Measurements from ENCODE around the gene ELP6.

ELP6 gene

DNA sequence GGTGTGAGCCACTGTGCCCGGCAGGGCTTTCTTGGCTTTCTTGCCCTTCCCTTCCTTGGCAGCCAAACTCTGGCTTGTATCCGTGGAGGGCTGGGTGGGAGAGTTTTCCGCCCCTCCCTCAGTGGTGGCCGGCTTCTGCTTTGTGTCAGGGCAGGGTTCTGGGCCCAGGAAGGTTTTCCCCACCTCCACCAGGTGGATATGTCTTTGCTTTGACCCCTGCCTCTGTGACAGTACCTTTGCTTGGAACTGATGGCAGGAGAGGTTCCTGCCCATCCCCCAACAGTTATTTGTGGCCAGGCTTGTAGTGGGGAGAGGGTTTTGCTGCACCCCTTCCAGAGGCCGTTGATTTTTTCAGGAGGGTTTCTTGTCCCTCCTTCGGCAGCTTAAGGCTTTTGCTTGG, 40.8 kb upstream of the ELP6 start (continued):
- no peak for TF ChIP-seq GLIS3 (CRISPR knock-in tag; IDR thresholded peaks at IDR 0.05)
- TF ChIP-seq, protein P1, sequence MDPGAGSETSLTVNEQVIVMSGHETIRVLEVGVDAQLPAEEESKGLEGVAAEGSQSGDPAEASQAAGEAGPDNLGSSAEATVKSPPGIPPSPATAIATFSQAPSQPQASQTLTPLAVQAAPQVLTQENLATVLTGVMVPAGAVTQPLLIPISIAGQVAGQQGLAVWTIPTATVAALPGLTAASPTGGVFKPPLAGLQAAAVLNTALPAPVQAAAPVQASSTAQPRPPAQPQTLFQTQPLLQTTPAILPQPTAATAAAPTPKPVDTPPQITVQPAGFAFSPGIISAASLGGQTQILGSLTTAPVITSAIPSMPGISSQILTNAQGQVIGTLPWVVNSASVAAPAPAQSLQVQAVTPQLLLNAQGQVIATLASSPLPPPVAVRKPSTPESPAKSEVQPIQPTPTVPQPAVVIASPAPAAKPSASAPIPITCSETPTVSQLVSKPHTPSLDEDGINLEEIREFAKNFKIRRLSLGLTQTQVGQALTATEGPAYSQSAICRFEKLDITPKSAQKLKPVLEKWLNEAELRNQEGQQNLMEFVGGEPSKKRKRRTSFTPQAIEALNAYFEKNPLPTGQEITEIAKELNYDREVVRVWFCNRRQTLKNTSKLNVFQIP (CRISPR knock-in tag; IDR thresholded peaks at IDR 0.05; ENCODE audit: borderline replicate concordance, low read depth) = no peak

- no peak for ATAC-seq
- no peak for TF ChIP-seq ZNF70 (CRISPR knock-in tag; IDR thresholded peaks at IDR 0.05)
- TF ChIP-seq ZFP3 (CRISPR knock-in tag; IDR thresholded peaks at IDR 0.05) = no peak
- no peak for TF ChIP-seq TCF4 (CRISPR knock-in tag; IDR thresholded peaks at IDR 0.05; ENCODE audit: borderline replicate concordance)
- no peak for TF ChIP-seq TSHZ2 (CRISPR knock-in tag; IDR thresholded peaks at IDR 0.05)
- no peak for TF ChIP-seq ZC3H10 (CRISPR knock-in tag; IDR thresholded peaks at IDR 0.05)
- TF ChIP-seq BACH2 (CRISPR knock-in tag; IDR thresholded peaks at IDR 0.05; ENCODE audit: borderline replicate concordance) = no peak
- TF ChIP-seq, protein P1 (CRISPR knock-in tag; IDR thresholded peaks at IDR 0.05; ENCODE audit: borderline replicate concordance, low read depth) = no peak
These were observed 39.9 kb upstream of the ELP6 start for GRCh38 chr3:47553407-47553806.

DNA sequence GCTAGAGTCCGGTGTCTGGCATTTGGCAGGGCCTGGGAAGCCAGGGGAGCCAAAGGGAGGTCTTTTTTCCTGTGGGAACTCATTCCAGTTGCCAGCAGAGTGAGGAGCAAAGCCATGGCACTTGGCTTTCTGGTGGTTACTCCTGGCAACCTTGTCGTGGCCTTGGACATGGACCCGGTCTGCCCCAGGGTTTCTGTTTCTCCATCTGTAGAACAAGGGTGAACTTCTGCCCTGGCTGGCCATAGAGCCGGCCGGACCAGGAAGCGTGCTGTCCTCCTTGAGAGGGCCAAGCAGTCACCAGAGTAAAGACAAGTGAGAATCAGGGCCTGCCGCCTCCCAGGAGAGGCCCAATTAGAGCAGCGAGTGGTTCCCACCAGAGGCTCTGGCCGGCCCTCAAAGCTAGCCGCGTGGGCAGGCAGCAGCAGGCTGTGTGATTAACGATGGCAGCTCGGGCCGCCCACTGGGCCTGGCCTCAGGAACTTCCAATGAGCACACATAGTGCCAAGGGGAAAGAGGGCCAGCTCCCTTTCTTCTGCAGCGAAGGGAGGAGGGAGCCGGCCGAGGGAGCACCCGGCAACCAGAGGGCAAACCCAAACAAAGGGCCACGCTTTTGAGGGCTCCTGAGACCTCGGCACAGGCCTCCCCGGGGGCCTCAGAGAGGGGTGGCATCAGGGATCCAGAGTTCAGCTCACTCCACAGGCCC, 29.1 kb upstream of the ELP6 start:
- no peak for TF ChIP-seq ARNTL (CRISPR knock-in tag; IDR thresholded peaks at IDR 0.05; ENCODE audit: borderline replicate concordance, low read depth)
- no peak for ATAC-seq

DNA sequence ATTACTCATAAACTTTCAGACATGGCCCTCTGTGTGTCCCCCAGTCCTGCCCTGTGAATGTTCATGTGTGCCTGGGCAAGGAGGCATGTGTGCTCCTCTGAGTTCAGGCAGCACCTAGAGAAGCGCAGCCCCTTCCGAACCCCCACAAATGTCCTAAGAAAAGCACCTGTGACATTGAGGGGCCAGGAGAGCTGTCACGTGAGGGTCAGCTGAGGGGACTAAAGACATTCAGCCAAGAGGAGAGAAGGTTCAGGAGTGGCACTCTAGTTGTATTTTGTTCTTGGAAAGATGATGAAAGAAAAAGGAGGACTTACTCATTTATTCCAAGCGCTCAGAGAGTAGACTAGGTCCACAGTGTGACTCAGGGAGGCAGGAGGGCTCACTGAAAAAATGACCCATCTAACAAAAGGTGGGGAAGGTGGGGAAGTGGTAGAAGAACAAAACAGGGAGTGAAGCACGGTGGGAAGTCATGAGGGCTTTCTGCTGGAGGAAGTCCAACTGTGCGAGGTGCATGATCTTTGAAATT, 28.1 kb upstream of the ELP6 start:
- TF ChIP-seq CSDC2 (CRISPR knock-in tag; IDR thresholded peaks at IDR 0.05) = no peak
- no peak for TF ChIP-seq ZNF70 (CRISPR knock-in tag; IDR thresholded peaks at IDR 0.05)
- no peak for TF ChIP-seq CREB5 (CRISPR knock-in tag; IDR thresholded peaks at IDR 0.05; ENCODE audit: low read depth)
- no peak for TF ChIP-seq TOX (CRISPR knock-in tag; IDR thresholded peaks at IDR 0.05; ENCODE audit: borderline replicate concordance)
- TF ChIP-seq BACH2 (CRISPR knock-in tag; IDR thresholded peaks at IDR 0.05; ENCODE audit: borderline replicate concordance) = no peak
- TF ChIP-seq RARB (CRISPR knock-in tag; IDR thresholded peaks at IDR 0.05) = no peak
- no peak for TF ChIP-seq TSHZ2 (CRISPR knock-in tag; IDR thresholded peaks at IDR 0.05)
- TF ChIP-seq ZFP3 (CRISPR knock-in tag; IDR thresholded peaks at IDR 0.05) = no peak
- no peak for TF ChIP-seq ZC3H10 (CRISPR knock-in tag; IDR thresholded peaks at IDR 0.05)
- TF ChIP-seq ZNF8 (CRISPR knock-in tag; IDR thresholded peaks at IDR 0.05) = no peak
- TF ChIP-seq OSR1 (CRISPR knock-in tag; IDR thresholded peaks at IDR 0.05) = no peak
- ATAC-seq = no peak
